B cell (primary cell): ENCODE results near the gene ZBTB21.

Experiments used
- CTCF ChIP-seq: fragments of 200-600 bp; IDR thresholded peaks from one replicate; pipeline ENCODE4 v1.8.0; 2022; ENCODE audit warnings: antibody characterized with exemption, mild to moderate bottlenecking
- EZH2 ChIP-seq: IDR thresholded peaks from 2 replicates; pipeline ENCODE4 v1.6.1; 2012; ENCODE audit warnings: borderline replicate concordance, low read depth, mild to moderate bottlenecking, moderate library complexity, low read length; ENCODE audit not compliant: insufficient read depth, poor library complexity, severe bottlenecking

DNA sequence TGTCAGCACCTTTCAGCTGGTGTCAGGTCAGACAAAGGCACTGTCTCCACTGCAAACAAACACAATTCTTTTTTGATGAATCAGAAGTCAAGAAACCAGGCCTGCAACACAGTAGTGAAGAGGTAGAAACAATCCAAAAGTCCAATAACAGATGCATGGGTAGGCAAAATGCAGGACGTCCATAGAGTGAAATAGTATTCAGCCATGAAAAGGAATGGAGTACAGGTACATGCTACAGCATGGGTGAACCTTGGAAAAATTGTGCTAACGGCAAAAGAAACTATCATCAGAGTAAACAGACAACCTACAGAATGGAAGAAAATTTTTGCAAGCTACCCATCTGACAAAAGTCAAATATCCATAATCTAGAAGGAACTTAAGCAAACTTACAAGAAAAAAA is 26.2 kb upstream of the ZBTB21 start:
- TF ChIP-seq CTCF (no peak), EZH2 (no peak)
